GM12872 (cell line): ENCODE results near the gene TSPAN4.

ENCODE experiments used
- CTCF ChIP-seq: IDR thresholded peaks from 3 replicates; pipeline ENCODE4 v1.5.1; 2011; ENCODE audit warnings: low read depth, mild to moderate bottlenecking, low read length, moderate library complexity; ENCODE audit not compliant: insufficient read depth

TSPAN4 gene

GRCh38 chr11:865462-866430 is 23.1 kb downstream of the TSPAN4 start:
- no peak for TF ChIP-seq CTCF

GRCh38 chr11:866481-866880 is 23.8 kb downstream of the TSPAN4 start:
- TF ChIP-seq CTCF, result no peak

- TF ChIP-seq CTCF, result no peak
Measured at GRCh38 chr11:867856-868358, 25.3 kb downstream of the TSPAN4 start.

GRCh38 chr11:868394-868793 is 25.7 kb downstream of the TSPAN4 start:
- no peak for TF ChIP-seq CTCF

GRCh38 chr11:868802-869201 is 26.1 kb downstream of the TSPAN4 start:
- TF ChIP-seq CTCF, result no peak

GRCh38 chr11:869399-870126 is 26.9 kb downstream of the TSPAN4 start:
- no peak for TF ChIP-seq CTCF

- no peak for TF ChIP-seq CTCF
Measured at GRCh38 chr11:870127-870413, 27.4 kb downstream of the TSPAN4 start.
